Endothelial cell of umbilical vein (primary cell): ENCODE data around the gene GTF2F1. TPM values are rescaled to one million over a fixed set of nuclear protein-coding genes. Genes with fewer than 3 reads are reported as not detected.
"Not testable (repeated sequence)": the region's sequence is repeated elsewhere in the genome, so short reads cannot be mapped to it uniquely, and the experiment has no call there.

ENCODE experiments used
- BruUV-seq: library from RNA; stranded (reverse); fragments of 400-500 nt; replicated peaks from 2 replicates; lab custom pipeline; 2021; lab: Mats Ljungman, UMichigan
- CTCF ChIA-PET: fragments of 300-600, 350-600 bp; sonication (Branson Sonifier 250); formaldehyde crosslinking; loops from one replicate; lab custom pipeline; 2021; ENCODE audit warnings: antibody characterized with exemption, inconsistent platforms; lab: Charles Lee
- POLR2A ChIA-PET: fragments of 300-600, 350-600 bp; sonication (Branson Sonifier 250); formaldehyde crosslinking; loops from one replicate; lab custom pipeline; 2021; ENCODE audit warnings: antibody characterized with exemption, inconsistent platforms; lab: Charles Lee
- DNase-seq: peaks from one replicate; pipeline ENCODE4 v3.0.0-alpha.2; 2011; ENCODE audit warnings: low read depth, low spot score
- FAIRE-seq: peaks from 2 replicates; lab custom pipeline; 2011; peaks lifted over from hg19 to GRCh38; lab: Jason Lieb, UNC
- H2AFZ ChIP-seq: 2 replicates; pipeline ENCODE4 v1.6.0; 2012; ENCODE audit warnings: low read depth, low read length, control low read depth, inconsistent platforms
- H3K27ac ChIP-seq: 2 replicates; pipeline ENCODE4 v1.5.1; 2011; ENCODE audit warnings: low read depth, mild to moderate bottlenecking, control low read depth, low read length, moderate library complexity; ENCODE audit not compliant: insufficient read depth
- H3K27me3 ChIP-seq, 2 experiments: 2 replicates each; pipeline versions ENCODE4 v1.6.0 to v1.6.1; 2011; ENCODE audit warnings: low read length in 2 of 2, mixed read lengths in 1 of 2; ENCODE audit not compliant: control insufficient read depth in 2 of 2, insufficient read depth in 2 of 2
- H3K36me3 ChIP-seq, 2 experiments: 2 replicates in 1 of 2; 3 replicates in 1 of 2; pipeline ENCODE4 v1.5.1; 2011; ENCODE audit warnings: low read length in 2 of 2, mild to moderate bottlenecking in 1 of 2, moderate library complexity in 1 of 2; ENCODE audit not compliant: control insufficient read depth in 2 of 2, insufficient read depth in 2 of 2; ENCODE audit errors: extremely low read depth in 1 of 2
- H3K4me1 ChIP-seq: 3 replicates; pipeline ENCODE4 v1.5.1; 2011; ENCODE audit warnings: mild to moderate bottlenecking, low read length; ENCODE audit not compliant: control insufficient read depth, insufficient read depth; ENCODE audit errors: extremely low read depth
- H3K4me2 ChIP-seq: 2 replicates; pipeline ENCODE4 v1.6.1; 2011; ENCODE audit warnings: low read length, control low read depth, mixed read lengths; ENCODE audit not compliant: insufficient read depth
- H3K4me3 ChIP-seq, 3 experiments: fragments of 200-600 bp in 1 of 3; sonication (generic), shearing (Covaris generic) in 1 of 3; replicated peaks in 1 of 3; 2 replicates each; pipeline ENCODE4 v1.5.1; 2011 to 2016; ENCODE audit warnings: control low read depth in 3 of 3, low read length in 3 of 3, mild to moderate bottlenecking in 2 of 3, inconsistent platforms in 1 of 3, low read depth in 1 of 3, moderate library complexity in 1 of 3; ENCODE audit not compliant: insufficient read depth in 1 of 3
- H3K79me2 ChIP-seq: 2 replicates; pipeline ENCODE4 v1.6.0; 2012; ENCODE audit warnings: low read length, inconsistent platforms; ENCODE audit not compliant: control insufficient read depth, insufficient read depth
- H3K9ac ChIP-seq: replicated peaks from 2 replicates; pipeline ENCODE3; 2011; ENCODE audit warnings: low read length, control low read depth; ENCODE audit not compliant: insufficient read depth; ENCODE audit errors: extremely low read depth
- H3K9me1 ChIP-seq: replicated peaks from 3 replicates; pipeline ENCODE4 v1.6.0; 2011; ENCODE audit warnings: mild to moderate bottlenecking, low read length; ENCODE audit not compliant: control insufficient read depth, insufficient read depth; ENCODE audit errors: extremely low read depth
- H3K9me3 ChIP-seq: replicated peaks from 2 replicates; pipeline ENCODE4 v1.5.1; 2012; ENCODE audit warnings: low read length, inconsistent platforms; ENCODE audit not compliant: control insufficient read depth, insufficient read depth
- H4K20me1 ChIP-seq: replicated peaks from 2 replicates; pipeline ENCODE3; 2011; ENCODE audit warnings: mild to moderate bottlenecking, low read length; ENCODE audit not compliant: control insufficient read depth, insufficient read depth; ENCODE audit errors: extremely low read depth
- EZH2 ChIP-seq: IDR thresholded peaks from 2 replicates; pipeline ENCODE4 v1.6.1; 2012; ENCODE audit warnings: borderline replicate concordance, low read depth, mild to moderate bottlenecking, moderate library complexity, low read length, inconsistent platforms; ENCODE audit not compliant: severe bottlenecking
- FOS ChIP-seq: IDR thresholded peaks from 2 replicates; pipeline ENCODE4 v1.6.1; 2011; ENCODE audit warnings: mild to moderate bottlenecking, low read length, moderate library complexity, borderline replicate concordance; ENCODE audit not compliant: insufficient read depth
- GATA2 ChIP-seq: IDR thresholded peaks from 2 replicates; pipeline ENCODE4 v1.7.0; 2011; ENCODE audit warnings: low read depth, mild to moderate bottlenecking, moderate library complexity, mixed read lengths, low read length; ENCODE audit not compliant: insufficient read length, insufficient read depth
- JUN ChIP-seq: IDR thresholded peaks from 2 replicates; pipeline ENCODE4 v1.6.1; 2011; ENCODE audit warnings: borderline replicate concordance, low read depth; ENCODE audit not compliant: insufficient read length, insufficient read depth
- MAX ChIP-seq: IDR thresholded peaks from 2 replicates; pipeline ENCODE4 v1.6.1; 2011; ENCODE audit not compliant: insufficient read depth, insufficient read length
- MYC ChIP-seq: IDR thresholded peaks from one replicate; pipeline ENCODE4 v1.6.1; 2011; ENCODE audit warnings: mild to moderate bottlenecking, low read depth, low read length
- POLR2A ChIP-seq: IDR thresholded peaks from 2 replicates; pipeline ENCODE4 v1.6.1; 2012; ENCODE audit warnings: low read depth, mild to moderate bottlenecking, control low read depth, low read length
- POLR2AphosphoS5 ChIP-seq: IDR thresholded peaks from 2 replicates; pipeline ENCODE4 v1.6.1; 2012; ENCODE audit warnings: low read depth, mild to moderate bottlenecking, control low read depth, low read length, moderate library complexity; ENCODE audit not compliant: insufficient read depth
- dilution Hi-C: fragments of 300-500 bp; cut with MboI; formaldehyde crosslinking; loops from one replicate; pipeline ENCODE4 v1.15.0; 2019; ENCODE audit warnings: low sequenced_read_pairs; ENCODE audit not compliant: extremely low pct_ligation_motif_present
- intact Hi-C: fragments of 100-400 bp; cut with micrococcal nuclease; formaldehyde crosslinking; loops from one replicate; pipeline ENCODE4 v1.10.0; 2022
- polyA plus RNA-seq, 4 experiments: library from polyadenylated mRNA; depleted of rRNA in 3 of 4; stranded (reverse) in 3 of 4; unstranded in 1 of 4; fragments of >200 nt; gene quantifications; 2 replicates each; pipeline versions ENCODE4 v1.2.1 to v1.2.3, GENCODE V29; 2011 to 2012; ENCODE audit warnings: missing spikeins in 1 of 4
- total RNA-seq: library from RNA; stranded (reverse); gene quantifications from 2 replicates; pipeline ENCODE4 v1.2.3, GENCODE V29; 2021
- TF ChIP-seq, protein P1 (sequence below), 2 donors: IDR thresholded peaks; 1 replicate in 1 of 2; 2 replicates in 1 of 2; pipeline ENCODE4 v1.5.1; 2011; ENCODE audit warnings: low read length in 2 of 2, mild to moderate bottlenecking in 2 of 2, moderate library complexity in 2 of 2, control low read depth in 1 of 2, inconsistent platforms in 1 of 2, low read depth in 1 of 2; ENCODE audit not compliant: insufficient read depth in 1 of 2; ENCODE audit errors: extremely low read depth in 1 of 2

GTF2F1 gene
- total and polyA plus RNA-seq, 2 donors (not counting 3 experiments of a cell fraction or from before 2014, with no cell fraction given) = 44.8 to 56.4 TPM

- intact Hi-C loops (loop anchor here (10.0 kb wide), 2 partner anchors 265 to 305 kb away; partner anchors contain the start of genes GPR108 and TRIP10), dilution Hi-C loops (no loop called here)
- POLR2A ChIA-PET = no interaction called here
- Histone ChIP-seq H3K4me1 (no peaks in the 10 kb centered on the region), H3K27me3 (no peaks in the 10 kb centered on the region), H3K9me1 (no peaks in the 10 kb centered on the region), H4K20me1 (no peaks in the 10 kb centered on the region), H3K9ac (no peak overlapping the region), H2AFZ (no peak overlapping the region), H3K27ac (no peak overlapping the region), H3K36me3 (no peaks in the 10 kb centered on the region), H3K9me3 (no peaks in the 10 kb centered on the region), H3K79me2 (no peaks in the 10 kb centered on the region), H3K4me3 (no peak overlapping the region), H3K4me2 (no peak overlapping the region)
- CTCF ChIA-PET = no interaction called here
- TF ChIP-seq MAX = no peak
- TF ChIP-seq GATA2 = no peak
- TF ChIP-seq JUN = no peak
- TF ChIP-seq POLR2A = no peak
- TF ChIP-seq EZH2 = no peak
- TF ChIP-seq MYC = no peak
- TF ChIP-seq, protein P1, sequence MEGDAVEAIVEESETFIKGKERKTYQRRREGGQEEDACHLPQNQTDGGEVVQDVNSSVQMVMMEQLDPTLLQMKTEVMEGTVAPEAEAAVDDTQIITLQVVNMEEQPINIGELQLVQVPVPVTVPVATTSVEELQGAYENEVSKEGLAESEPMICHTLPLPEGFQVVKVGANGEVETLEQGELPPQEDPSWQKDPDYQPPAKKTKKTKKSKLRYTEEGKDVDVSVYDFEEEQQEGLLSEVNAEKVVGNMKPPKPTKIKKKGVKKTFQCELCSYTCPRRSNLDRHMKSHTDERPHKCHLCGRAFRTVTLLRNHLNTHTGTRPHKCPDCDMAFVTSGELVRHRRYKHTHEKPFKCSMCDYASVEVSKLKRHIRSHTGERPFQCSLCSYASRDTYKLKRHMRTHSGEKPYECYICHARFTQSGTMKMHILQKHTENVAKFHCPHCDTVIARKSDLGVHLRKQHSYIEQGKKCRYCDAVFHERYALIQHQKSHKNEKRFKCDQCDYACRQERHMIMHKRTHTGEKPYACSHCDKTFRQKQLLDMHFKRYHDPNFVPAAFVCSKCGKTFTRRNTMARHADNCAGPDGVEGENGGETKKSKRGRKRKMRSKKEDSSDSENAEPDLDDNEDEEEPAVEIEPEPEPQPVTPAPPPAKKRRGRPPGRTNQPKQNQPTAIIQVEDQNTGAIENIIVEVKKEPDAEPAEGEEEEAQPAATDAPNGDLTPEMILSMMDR (IDR thresholded peaks at IDR 0.05; ENCODE audit: extremely low read depth in 1 of 2, insufficient read depth in 1 of 2, low read depth in 1 of 2, low read length in 2 of 2) = no peak
- TF ChIP-seq FOS = no peak
- no peak for TF ChIP-seq POLR2AphosphoS5
- no peak for DNase-seq
- BruUV-seq = no TSS peak
- no peak for FAIRE-seq
These were observed 36.7 kb upstream of the GTF2F1 start for GRCh38 chr19:6429419-6430221.

DNA sequence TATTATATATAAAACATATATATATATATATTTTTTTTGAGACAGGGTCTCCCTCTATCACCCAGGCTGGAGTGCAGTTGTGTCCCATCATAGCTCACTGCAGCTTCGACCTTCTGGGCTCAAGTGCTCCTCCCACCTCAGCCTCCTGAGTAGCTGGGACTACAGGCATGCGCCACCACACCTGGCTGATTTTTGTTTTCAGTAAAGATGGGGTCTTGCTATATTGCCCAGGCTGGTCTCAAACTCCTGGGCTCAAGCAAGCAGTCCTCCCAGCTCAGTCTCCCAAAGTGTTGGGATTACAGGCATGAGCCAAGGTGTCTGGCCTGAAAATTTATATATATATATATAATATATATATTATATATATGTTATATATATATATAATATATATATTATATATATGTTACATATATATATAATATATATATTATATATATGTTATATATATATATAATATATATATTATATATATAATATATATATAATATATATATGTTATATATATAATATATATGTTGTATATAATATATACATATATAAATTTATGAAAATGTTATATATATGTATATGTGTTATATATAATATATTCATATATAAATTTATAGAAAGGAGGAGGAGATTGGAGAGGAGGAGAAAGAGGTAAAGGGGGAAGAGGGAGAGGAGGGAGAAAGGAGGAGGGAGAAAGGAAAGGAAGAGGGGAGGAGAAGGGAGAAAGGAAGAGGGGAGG is 35.9 kb upstream of the GTF2F1 start:
- H3K79me2 ChIP-seq, H3K9me3 ChIP-seq, H3K4me2 ChIP-seq, H3K9me1 ChIP-seq, H4K20me1 ChIP-seq, dilution Hi-C loops, H3K36me3 ChIP-seq, DNase-seq, POLR2A ChIA-PET, H3K4me1 ChIP-seq, H3K27me3 ChIP-seq, H3K27ac ChIP-seq, CTCF ChIA-PET, BruUV-seq, H3K9ac ChIP-seq, H3K4me3 ChIP-seq, FAIRE-seq, H2AFZ ChIP-seq: not testable (repeated sequence)
- intact Hi-C loops = loop anchor here (10.0 kb wide), 2 partner anchors 264 to 306 kb away; partner anchors contain the start of genes GPR108 and TRIP10
